GM10248 (cell line): Measurements from ENCODE around the gene TCEA2.

Experiments used
- CTCF ChIA-PET: fragments of 300-600 bp; sonication (Branson Sonifier 250); formaldehyde crosslinking; extraction: SDS; loops from one replicate; lab custom pipeline; 2021; ENCODE audit warnings: antibody characterized with exemption; lab: Yijun Ruan, JAX
- POLR2A ChIA-PET: fragments of 350-650 bp; sonication (Branson Sonifier 250); formaldehyde crosslinking; extraction: SDS; loops from one replicate; lab custom pipeline; 2020; ENCODE audit warnings: antibody characterized with exemption; lab: Yijun Ruan, JAX
- DNase-seq: peaks from one replicate; pipeline ENCODE4 v3.0.0; 2012; ENCODE audit errors: extremely low spot score
- TF ChIP-seq, protein P1 (sequence below): IDR thresholded peaks from 2 replicates; pipeline ENCODE4 v1.5.1; 2012; ENCODE audit warnings: mild to moderate bottlenecking, low read depth; ENCODE audit errors: extremely low read depth, missing control alignments, control extremely low read depth

TCEA2 gene

GRCh38 chr20:64048402-64049044, 14.5 kb upstream of the TCEA2 start:
- POLR2A ChIA-PET, result no interaction called here
- TF ChIP-seq, protein P1, sequence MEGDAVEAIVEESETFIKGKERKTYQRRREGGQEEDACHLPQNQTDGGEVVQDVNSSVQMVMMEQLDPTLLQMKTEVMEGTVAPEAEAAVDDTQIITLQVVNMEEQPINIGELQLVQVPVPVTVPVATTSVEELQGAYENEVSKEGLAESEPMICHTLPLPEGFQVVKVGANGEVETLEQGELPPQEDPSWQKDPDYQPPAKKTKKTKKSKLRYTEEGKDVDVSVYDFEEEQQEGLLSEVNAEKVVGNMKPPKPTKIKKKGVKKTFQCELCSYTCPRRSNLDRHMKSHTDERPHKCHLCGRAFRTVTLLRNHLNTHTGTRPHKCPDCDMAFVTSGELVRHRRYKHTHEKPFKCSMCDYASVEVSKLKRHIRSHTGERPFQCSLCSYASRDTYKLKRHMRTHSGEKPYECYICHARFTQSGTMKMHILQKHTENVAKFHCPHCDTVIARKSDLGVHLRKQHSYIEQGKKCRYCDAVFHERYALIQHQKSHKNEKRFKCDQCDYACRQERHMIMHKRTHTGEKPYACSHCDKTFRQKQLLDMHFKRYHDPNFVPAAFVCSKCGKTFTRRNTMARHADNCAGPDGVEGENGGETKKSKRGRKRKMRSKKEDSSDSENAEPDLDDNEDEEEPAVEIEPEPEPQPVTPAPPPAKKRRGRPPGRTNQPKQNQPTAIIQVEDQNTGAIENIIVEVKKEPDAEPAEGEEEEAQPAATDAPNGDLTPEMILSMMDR, result no peak
- DNase-seq, result no peak
- CTCF ChIA-PET, result interaction anchor here (1.6 to 7.8 kb wide), 2 partner anchors 9 to 12 kb away, joined by 4 to 69 read pairs; no protein-coding TSS in a partner anchor

DNA sequence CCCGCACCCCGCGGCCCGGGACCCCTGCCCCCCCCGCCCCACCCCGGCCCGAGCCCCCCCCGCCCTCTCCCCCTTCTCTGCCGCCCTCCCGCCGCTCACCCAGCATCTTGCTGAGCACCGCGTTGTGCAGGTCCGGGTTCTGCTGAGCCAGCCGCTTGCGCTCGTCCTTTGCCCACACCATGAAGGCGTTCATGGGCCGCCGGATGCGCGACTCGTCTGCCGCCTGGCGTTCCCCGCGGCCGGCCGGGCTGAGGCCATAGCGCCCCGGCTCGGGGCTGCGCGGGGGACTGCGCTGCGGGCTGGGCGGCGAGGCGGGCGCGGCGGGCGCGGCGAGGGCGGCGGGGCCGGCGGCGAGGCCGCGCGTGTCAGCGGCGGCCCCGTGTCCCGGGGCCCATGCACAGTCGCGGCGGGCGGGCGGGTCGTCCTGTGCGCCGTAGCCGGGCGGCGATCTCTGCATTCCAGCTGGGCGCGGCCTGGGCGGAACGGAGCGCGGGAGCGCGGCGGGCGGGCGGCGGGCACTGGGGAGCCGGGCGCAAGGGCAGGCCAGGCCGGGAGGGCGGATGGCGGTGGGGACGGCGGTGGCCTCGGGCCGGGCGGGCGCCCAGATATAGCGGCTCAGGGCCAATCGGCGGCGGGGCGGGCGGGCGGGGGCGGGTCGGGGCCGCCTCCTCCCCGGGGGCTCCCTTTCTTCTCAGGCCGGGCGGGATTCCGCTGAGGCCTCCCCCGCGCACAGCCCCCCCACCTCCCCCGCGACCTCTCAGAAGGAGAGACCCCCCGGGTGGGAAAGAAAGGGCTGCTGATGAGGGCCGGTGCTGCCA, 13.7 kb upstream of the TCEA2 start, which contains the start of gene SOX18:
TSS of gene SOX18 (minus strand) at position 580 of the 818 bp plus-strand sequence. CDS start at position 457, 123 bp downstream.
- no peak for DNase-seq
- CTCF ChIA-PET, result interaction anchor here (1.6 to 7.8 kb wide), 2 partner anchors 10 to 11 kb away, joined by 4 to 69 read pairs; no protein-coding TSS in a partner anchor
- TF ChIP-seq, protein P1, result peak; percentile 24
- POLR2A ChIA-PET, result no interaction called here

DNA sequence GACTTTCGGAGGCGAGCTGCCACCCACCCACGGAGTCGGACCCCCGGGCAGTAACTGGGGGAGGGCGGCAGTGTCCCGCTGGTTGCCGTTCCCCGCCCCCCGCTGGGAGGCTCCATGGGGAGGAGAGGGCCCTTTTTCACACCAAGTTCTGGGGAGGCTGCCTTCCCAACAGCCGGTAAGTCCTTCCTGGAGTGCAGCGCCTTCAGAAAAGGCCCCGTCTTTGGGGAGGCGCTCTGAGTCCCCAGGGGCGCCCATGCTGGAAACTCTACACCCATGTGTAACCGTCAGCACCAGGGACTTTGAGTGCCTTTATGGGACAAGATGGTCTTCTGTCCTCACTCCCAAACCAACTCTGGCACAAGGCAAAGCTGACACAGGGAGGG, 13.1 kb upstream of the TCEA2 start:
- DNase-seq, result no peak
- POLR2A ChIA-PET, result no interaction called here
- TF ChIP-seq, protein P1, result no peak
- CTCF ChIA-PET, result interaction anchor here (0.8 to 7.8 kb wide), 3 partner anchors 10 to 69 kb away, joined by 3 to 69 read pairs (median 4); partner anchors contain the start of gene PRPF6

DNA sequence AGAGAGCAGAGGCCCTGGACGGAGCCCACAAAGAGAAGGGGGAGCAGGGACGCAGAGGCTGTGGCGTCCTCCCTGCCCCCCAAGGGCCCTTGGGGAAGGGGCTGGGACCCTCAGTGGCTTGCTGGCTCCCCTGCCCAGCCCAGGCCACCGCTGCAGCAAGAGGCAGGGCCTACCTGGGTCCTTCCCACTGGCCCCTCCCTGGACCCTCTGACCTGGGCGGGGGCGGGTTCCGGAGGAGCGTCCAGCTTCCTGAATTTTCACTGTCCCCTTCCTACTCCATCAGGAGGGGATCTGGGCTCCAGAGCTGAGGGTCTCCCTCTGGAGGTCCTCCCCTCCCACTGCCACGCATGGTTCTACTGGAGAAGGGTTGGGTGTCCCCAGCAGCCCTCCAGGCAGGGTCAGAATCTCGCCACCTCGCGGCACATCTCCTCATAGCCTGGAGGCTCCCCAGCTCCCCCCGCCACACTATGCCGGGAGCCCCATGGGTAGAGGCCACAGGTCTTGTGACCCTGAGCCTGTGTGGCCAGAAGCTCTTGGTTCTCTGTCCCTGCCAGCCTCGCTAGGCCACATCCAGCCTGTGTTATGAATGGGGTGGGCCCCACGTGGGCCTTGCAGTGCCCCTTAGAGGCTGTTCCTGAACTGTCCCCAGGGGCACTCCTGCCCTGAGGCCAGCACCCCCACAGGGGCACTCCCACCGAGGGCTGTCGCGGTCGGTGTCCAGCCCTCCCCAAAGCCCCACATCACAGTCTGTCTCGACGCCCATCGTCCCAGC, 12.6 kb upstream of the TCEA2 start:
- ChIA-PET CTCF (interaction anchor here (0.8 to 7.8 kb wide), 3 partner anchors 11 to 75 kb away, joined by 3 to 69 read pairs (median 3); partner anchors contain the start of gene PRPF6), POLR2A (no interaction called here)
- no peak for DNase-seq
- TF ChIP-seq, protein P1, result no peak

DNA sequence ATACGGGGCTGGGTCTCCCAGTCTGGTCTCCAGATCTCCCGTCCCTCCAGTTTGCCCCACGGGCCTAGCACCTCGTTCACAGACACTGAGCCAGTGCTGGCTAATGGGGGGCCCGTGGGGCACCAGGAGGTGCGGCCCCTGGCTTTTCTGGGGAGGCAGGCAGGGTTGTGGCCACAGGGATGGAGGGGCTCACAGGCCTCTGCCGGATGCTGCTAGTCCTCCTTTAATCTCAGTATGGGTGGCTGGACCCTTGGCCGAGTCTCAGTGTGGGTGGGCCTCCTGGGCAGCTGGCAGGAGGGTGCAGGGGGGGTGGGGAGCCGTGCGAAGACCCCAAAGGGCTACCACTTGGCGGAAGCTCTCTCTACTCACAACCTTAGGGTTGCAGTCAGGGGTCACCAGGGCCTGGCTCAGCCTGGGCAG, 12.0 kb upstream of the TCEA2 start:
- CTCF ChIA-PET, result interaction anchor here (0.8 to 7.8 kb wide), 2 partner anchors 12 to 74 kb away, joined by 3 to 69 read pairs; no protein-coding TSS in a partner anchor
- POLR2A ChIA-PET, result no interaction called here

More for the DNA sequence above, 12.0 kb upstream of the TCEA2 start:
- DNase-seq, result no peak
- TF ChIP-seq, protein P1, result no peak
